ENCODE measurements around the gene APBB2. TPM values are rescaled to one million over a fixed set of nuclear protein-coding genes. Genes with fewer than 3 reads are reported as not detected.

Gene APBB2
- total RNA-seq, 1 experiment from 2014 or later = 49.0 TPM

GRCh38 chr4:41066049-41066448, 148.3 kb downstream of the APBB2 start (continued):
- no peak for TF ChIP-seq TCF7 (CRISPR knock-in tag; IDR thresholded peaks at IDR 0.05; ENCODE audit: low read depth)

DNA sequence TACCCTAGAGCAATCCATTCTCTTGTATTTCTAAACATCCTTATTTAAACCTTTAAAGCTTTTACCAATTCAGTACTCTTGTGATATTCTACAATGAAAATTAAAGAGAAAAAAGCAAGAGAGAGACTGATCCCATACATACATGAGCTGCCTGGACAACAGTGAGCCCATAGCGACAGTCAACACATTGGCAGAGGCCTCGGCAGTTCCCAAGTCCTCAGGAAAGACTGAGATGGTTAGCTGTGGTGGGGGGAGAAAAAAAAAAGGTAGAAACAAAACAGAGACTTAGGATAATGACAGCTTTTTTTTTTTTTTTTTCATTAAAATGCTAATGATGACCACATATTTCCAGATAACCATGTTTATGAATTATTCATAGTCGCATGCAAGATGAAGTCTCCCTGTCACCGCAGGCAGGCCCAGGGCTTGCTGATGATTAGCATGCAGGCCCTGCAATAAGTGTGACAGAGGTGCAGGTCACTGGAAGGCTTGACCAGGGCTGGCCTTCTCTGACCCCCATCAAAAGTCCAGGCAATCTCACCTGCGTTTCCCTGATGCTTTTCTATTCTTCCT, 148.8 kb downstream of the APBB2 start:
- no peak for TF ChIP-seq RELA (CRISPR knock-in tag; IDR thresholded peaks at IDR 0.05; ENCODE audit: borderline replicate concordance)
- no peak for TF ChIP-seq OVOL2 (CRISPR knock-in tag; IDR thresholded peaks at IDR 0.05; ENCODE audit: borderline replicate concordance)
- TF ChIP-seq TEAD1 (CRISPR knock-in tag; IDR thresholded peaks at IDR 0.05) = no peak
- TF ChIP-seq SP1 (CRISPR knock-in tag; conservative IDR thresholded peaks at IDR 0.05) = no peak
- TF ChIP-seq, protein P1, sequence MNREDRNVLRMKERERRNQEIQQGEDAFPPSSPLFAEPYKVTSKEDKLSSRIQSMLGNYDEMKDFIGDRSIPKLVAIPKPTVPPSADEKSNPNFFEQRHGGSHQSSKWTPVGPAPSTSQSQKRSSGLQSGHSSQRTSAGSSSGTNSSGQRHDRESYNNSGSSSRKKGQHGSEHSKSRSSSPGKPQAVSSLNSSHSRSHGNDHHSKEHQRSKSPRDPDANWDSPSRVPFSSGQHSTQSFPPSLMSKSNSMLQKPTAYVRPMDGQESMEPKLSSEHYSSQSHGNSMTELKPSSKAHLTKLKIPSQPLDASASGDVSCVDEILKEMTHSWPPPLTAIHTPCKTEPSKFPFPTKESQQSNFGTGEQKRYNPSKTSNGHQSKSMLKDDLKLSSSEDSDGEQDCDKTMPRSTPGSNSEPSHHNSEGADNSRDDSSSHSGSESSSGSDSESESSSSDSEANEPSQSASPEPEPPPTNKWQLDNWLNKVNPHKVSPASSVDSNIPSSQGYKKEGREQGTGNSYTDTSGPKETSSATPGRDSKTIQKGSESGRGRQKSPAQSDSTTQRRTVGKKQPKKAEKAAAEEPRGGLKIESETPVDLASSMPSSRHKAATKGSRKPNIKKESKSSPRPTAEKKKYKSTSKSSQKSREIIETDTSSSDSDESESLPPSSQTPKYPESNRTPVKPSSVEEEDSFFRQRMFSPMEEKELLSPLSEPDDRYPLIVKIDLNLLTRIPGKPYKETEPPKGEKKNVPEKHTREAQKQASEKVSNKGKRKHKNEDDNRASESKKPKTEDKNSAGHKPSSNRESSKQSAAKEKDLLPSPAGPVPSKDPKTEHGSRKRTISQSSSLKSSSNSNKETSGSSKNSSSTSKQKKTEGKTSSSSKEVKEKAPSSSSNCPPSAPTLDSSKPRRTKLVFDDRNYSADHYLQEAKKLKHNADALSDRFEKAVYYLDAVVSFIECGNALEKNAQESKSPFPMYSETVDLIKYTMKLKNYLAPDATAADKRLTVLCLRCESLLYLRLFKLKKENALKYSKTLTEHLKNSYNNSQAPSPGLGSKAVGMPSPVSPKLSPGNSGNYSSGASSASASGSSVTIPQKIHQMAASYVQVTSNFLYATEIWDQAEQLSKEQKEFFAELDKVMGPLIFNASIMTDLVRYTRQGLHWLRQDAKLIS (CRISPR knock-in tag; IDR thresholded peaks at IDR 0.05; ENCODE audit: borderline replicate concordance) = no peak
- TF ChIP-seq, protein P2, sequence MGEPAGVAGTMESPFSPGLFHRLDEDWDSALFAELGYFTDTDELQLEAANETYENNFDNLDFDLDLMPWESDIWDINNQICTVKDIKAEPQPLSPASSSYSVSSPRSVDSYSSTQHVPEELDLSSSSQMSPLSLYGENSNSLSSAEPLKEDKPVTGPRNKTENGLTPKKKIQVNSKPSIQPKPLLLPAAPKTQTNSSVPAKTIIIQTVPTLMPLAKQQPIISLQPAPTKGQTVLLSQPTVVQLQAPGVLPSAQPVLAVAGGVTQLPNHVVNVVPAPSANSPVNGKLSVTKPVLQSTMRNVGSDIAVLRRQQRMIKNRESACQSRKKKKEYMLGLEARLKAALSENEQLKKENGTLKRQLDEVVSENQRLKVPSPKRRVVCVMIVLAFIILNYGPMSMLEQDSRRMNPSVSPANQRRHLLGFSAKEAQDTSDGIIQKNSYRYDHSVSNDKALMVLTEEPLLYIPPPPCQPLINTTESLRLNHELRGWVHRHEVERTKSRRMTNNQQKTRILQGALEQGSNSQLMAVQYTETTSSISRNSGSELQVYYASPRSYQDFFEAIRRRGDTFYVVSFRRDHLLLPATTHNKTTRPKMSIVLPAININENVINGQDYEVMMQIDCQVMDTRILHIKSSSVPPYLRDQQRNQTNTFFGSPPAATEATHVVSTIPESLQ (CRISPR knock-in tag; IDR thresholded peaks at IDR 0.05) = no peak
- no peak for TF ChIP-seq FOXJ3 (CRISPR knock-in tag; IDR thresholded peaks at IDR 0.05; ENCODE audit: borderline replicate concordance)
- TF ChIP-seq, protein P3, sequence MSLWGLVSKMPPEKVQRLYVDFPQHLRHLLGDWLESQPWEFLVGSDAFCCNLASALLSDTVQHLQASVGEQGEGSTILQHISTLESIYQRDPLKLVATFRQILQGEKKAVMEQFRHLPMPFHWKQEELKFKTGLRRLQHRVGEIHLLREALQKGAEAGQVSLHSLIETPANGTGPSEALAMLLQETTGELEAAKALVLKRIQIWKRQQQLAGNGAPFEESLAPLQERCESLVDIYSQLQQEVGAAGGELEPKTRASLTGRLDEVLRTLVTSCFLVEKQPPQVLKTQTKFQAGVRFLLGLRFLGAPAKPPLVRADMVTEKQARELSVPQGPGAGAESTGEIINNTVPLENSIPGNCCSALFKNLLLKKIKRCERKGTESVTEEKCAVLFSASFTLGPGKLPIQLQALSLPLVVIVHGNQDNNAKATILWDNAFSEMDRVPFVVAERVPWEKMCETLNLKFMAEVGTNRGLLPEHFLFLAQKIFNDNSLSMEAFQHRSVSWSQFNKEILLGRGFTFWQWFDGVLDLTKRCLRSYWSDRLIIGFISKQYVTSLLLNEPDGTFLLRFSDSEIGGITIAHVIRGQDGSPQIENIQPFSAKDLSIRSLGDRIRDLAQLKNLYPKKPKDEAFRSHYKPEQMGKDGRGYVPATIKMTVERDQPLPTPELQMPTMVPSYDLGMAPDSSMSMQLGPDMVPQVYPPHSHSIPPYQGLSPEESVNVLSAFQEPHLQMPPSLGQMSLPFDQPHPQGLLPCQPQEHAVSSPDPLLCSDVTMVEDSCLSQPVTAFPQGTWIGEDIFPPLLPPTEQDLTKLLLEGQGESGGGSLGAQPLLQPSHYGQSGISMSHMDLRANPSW (CRISPR knock-in tag; conservative IDR thresholded peaks at IDR 0.05; ENCODE audit: low read depth) = no peak
- H3K36me3 Mint-ChIP-seq = peaks cover 2% of the 10 kb centered on the region; the same call in 1 of the 2 replicates
- peaks cover 20% of the 10 kb centered on the region for H3K4me1 Mint-ChIP-seq
- ChIA-PET CTCF (interaction anchor here (0.6 to 0.7 kb wide), 2 partner anchors 48 to 390 kb away, joined by 3 to 4 read pairs; no protein-coding TSS in a partner anchor), POLR2A (no interaction called here)
- no peak for DNase-seq (ENCODE audit: low spot score)
- H3K9me3 Mint-ChIP-seq = peaks cover 2% of the 10 kb centered on the region
- no peak for ATAC-seq
- no peaks in the 10 kb centered on the region for H3K27me3 Mint-ChIP-seq (ENCODE audit: low read depth)
- H3K27ac Mint-ChIP-seq = no peak overlapping the region
- H3K4me3 Mint-ChIP-seq = no peak overlapping the region

GRCh38 chr4:41064953-41065352, 149.4 kb downstream of the APBB2 start:
- no peak overlapping the region for H3K4me3 Mint-ChIP-seq
- H3K9me3 Mint-ChIP-seq = peaks cover 7% of the 10 kb centered on the region
- H3K4me1 Mint-ChIP-seq = peaks cover 16% of the 10 kb centered on the region
- ATAC-seq (no peak), DNase-seq (ENCODE audit: low spot score) (no peak)
- TF ChIP-seq ZNF121 (CRISPR knock-in tag; IDR thresholded peaks at IDR 0.05) (peak; percentile 96), KAT7 (CRISPR knock-in tag; IDR thresholded peaks at IDR 0.05; ENCODE audit: borderline replicate concordance) (no peak)
- H3K36me3 Mint-ChIP-seq = peaks cover 8% of the 10 kb centered on the region
- H3K27me3 Mint-ChIP-seq (ENCODE audit: low read depth) = no peaks in the 10 kb centered on the region
- H3K27ac Mint-ChIP-seq = no peak overlapping the region
- ChIA-PET CTCF (interaction anchor here (0.6 to 0.7 kb wide), 2 partner anchors 48 to 390 kb away, joined by 3 to 4 read pairs; no protein-coding TSS in a partner anchor), POLR2A (no interaction called here)
